Lower leg skin (tissue), 4 donors: Measurements from ENCODE around the gene MYL12B. TPM values are rescaled to one million over a fixed set of nuclear protein-coding genes. Genes with fewer than 3 reads are reported as not detected.
"Not testable (repeated sequence)": the region's sequence is repeated elsewhere in the genome, so short reads cannot be mapped to it uniquely, and the experiment has no call there.

Experiments used
- DNase-seq, 2 donors: peaks; one replicate each; pipeline ENCODE4 v3.0.0-alpha.2; 2019; ENCODE audit warnings: low spot score in 2 of 2
- H3K4me3 ChIP-seq: fragments of 200-600 bp; sonication (generic); 2 replicates; pipeline ENCODE4 v1.5.1; 2017; ENCODE audit warnings: mild to moderate bottlenecking, low read depth; ENCODE audit not compliant: poor library complexity, severe bottlenecking
- CTCF ChIP-seq, 3 donors: fragments of 450-650 bp; IDR thresholded peaks; one replicate each; pipeline ENCODE4 v1.5.1; 2016; ENCODE audit warnings: antibody characterized with exemption in 3 of 3, mild to moderate bottlenecking in 3 of 3, moderate library complexity in 2 of 3
- POLR2A ChIP-seq, 2 donors: fragments of 450-650 bp; IDR thresholded peaks; one replicate each; pipeline ENCODE4 v1.6.1; 2016 to 2017; ENCODE audit warnings: antibody characterized with exemption in 2 of 2, mild to moderate bottlenecking in 1 of 2, moderate library complexity in 1 of 2
- WGBS, 2 donors: methylation state at CpG; one replicate each; pipeline ENCODE4 v1.1.5; 2018; 5-methylcytosine and 5-hydroxymethylcytosine counted together
- intact Hi-C: fragments of 100-400 bp; cut with DNase I; formaldehyde crosslinking; loops from one replicate; pipeline ENCODE4 v1.15.0; 2023; ENCODE audit warnings: low total_unique reads
- total RNA-seq, 4 donors: library from RNA; depleted of rRNA; stranded (reverse); fragments of >200 nt; gene quantifications; one replicate each; pipeline ENCODE4 v1.1.0, GENCODE V29; 2016

Gene MYL12B
- total RNA-seq, 4 donors from 2014 or later, result 240 to 360 (median 286) TPM

DNA sequence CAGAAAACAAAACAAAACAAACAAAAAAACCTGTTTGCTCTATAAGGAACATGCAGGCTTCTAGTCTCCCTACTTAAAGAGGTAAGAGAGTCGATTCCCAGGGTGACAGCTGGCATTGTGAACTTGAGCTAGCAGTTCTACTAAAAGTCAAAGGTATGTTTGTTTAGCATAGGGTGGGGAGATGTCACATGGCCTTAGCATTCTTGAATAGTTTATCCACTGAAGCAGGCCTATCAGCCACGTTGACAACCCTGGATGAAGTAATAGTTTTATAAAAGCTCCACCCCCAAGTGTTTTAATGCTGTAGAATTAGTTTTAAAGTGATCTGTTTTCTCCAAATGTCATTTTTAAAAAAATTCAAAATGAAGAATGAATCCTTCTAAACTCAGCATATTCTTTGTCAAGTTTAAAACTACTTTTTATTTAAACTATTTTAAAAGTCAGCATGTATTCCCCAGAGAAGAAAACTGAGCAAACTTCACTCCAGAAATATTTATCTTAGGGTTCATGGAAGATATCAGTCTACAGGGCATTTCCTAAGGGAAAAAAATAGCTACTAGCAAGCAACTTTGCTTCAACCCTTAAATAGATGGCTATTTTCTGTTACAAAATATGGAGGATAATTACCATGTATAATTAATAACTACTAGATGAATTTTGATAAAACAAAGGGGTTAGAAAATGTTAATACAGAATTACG, 43.8 kb upstream of the MYL12B start:
- 32 to 43% methylated on average over 3 of the region's 3 CpGs for WGBS, 2 donors
- intact Hi-C loops, result no loop called here
- TF ChIP-seq POLR2A (IDR thresholded peaks at IDR 0.05) (no peak), CTCF (IDR thresholded peaks at IDR 0.05) (no peak)
- H3K4me3 ChIP-seq, result no peak overlapping the region
- DNase-seq, result no peak

DNA sequence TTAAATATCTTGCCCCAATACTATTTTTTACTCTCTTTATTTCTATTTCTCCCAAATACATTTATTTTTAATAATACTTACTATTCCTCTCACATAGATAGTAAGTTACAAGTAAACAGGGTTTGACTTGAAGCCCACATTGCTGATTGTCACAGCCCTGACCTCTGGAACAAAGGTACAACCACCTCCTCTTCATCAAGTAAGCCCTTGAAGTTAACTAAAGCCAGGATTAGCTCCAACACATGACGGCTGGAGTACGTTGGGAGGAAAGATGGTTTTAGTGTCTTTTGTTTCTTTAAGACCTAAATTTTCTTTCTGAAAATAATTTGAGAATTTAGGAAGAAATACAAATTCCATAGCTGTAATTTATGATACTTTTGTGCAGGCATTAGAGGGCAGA, 43.1 kb upstream of the MYL12B start:
- no peak for TF ChIP-seq CTCF (IDR thresholded peaks at IDR 0.05)
- no peak for TF ChIP-seq POLR2A (IDR thresholded peaks at IDR 0.05)
- no peak for DNase-seq
- 91 to 92% methylated on average over 2 of the region's 2 CpGs for WGBS, 2 donors
- H3K4me3 ChIP-seq, result no peak overlapping the region
- intact Hi-C loops, result no loop called here

DNA sequence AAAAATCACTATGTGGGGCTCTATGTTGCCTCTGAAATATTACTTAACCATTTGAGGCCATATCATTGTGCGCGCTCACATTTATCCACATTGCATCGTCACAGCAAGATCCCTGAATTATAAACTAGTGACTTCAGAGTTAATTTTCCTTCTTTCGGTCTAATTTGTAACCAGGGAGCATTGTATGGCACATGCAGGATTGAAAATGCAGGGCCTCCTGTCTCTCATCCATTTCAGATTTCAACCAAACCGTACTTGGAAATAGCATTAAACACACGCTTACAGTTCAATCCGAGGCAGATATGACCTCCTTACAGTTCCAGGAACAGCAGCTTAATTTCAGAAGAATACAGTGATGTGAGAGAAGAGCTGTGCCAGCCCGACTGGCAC, 42.7 kb upstream of the MYL12B start:
- intact Hi-C loops, result no loop called here
- 79 to 81% methylated on average over 8 of the region's 8 CpGs for WGBS, 2 donors
- no peak for DNase-seq
- H3K4me3 ChIP-seq, result no peak overlapping the region
- no peak for TF ChIP-seq CTCF (IDR thresholded peaks at IDR 0.05)
- TF ChIP-seq POLR2A (IDR thresholded peaks at IDR 0.05), result no peak

DNA sequence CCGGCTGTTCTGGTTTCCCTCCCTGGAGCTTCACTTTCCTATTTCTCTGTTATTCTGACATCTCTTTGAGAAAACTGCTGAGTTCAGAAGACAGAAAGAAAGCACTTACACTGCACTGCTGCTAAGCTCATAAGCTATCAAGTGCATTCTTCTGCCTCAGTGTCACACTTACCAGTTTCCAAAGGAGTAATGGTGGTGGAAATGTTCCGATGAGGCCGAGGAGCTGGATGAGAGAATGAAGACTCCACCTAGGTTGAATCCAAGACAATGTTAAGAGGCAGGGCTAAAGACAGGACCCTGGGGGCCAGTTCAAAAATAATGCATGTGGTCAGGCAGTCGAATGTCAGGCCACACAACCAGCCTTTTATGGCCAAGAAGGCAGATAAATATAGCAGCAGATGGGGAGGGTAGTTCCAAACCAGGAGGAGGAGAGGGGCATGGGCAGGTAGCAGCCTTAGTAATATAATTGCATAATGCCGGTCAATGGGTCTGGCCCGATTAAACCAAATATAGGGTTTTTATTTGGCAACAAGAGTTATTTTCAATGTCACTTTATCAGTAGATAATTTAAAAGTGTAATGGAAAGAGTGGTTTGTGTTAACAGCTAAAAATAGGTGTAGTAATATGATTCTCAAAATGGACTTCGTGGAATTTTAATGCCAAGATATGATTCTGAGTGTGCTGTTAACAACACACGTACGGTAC, 42.1 kb upstream of the MYL12B start, which contains the start of gene MYOM1:
Gene MYOM1 (minus strand): TSS at position 338 of the 705 bp plus-strand sequence. CDS start 4,745 bp downstream, outside the sequence.
- H3K4me3 ChIP-seq, result no peak within 1 kb of the TSS
- WGBS, 2 donors, result 75 to 78% methylated on average over 9 of the region's 9 CpGs
- TF ChIP-seq POLR2A (IDR thresholded peaks at IDR 0.05) (no peak), CTCF (IDR thresholded peaks at IDR 0.05) (no peak)
- no peak for DNase-seq
- intact Hi-C loops, result no loop called here

DNA sequence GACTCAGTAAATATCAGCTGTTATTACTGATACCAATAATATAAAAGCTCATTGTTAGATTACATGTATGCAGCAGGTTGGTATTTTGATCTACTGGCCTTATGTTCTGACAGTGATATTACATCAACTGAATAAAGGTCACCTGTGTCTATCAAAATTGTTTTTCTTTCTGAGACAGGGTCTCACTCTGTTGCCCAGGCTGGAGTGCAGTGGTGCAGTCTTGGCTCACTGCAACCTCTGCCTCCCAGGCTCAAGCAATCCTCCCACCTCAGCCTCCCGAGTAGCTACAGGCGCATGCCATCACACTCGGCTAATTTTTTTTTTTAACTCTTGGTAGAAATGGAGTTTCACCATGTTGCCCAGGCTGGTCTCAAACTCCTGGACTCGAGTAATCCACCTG, 41.1 kb upstream of the MYL12B start:
- H3K4me3 ChIP-seq, DNase-seq, intact Hi-C loops: not testable (repeated sequence)
- WGBS, 2 donors, result 92 to 93% methylated on average over 4 of the region's 4 CpGs

DNA sequence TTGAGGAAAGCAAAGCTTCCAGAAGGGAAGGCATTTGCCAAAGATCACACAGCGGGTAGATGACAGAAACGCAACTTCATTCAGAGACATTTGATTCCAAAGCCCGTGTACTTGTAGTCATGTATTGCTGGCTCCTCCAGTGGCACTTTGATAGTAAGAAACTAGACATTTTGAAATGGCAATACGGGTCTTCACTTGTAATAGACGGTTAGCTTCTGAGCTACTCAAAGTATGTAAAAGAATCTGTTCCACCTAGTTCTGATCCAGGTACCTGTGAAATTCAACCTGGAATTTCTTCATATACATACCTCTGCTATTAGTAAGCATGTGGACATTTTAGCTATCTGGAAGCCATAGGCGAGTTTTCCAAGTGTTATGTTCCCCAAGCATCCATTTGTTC, 40.4 kb upstream of the MYL12B start:
- DNase-seq, result no peak
- H3K4me3 ChIP-seq, result no peak overlapping the region
- TF ChIP-seq CTCF (IDR thresholded peaks at IDR 0.05), result no peak
- TF ChIP-seq POLR2A (IDR thresholded peaks at IDR 0.05), result no peak
- WGBS, 2 donors, result 92 to 93% methylated on average over 6 of the region's 6 CpGs
- intact Hi-C loops, result no loop called here
